Upper lobe of left lung (tissue), 6 donors: Measurements from ENCODE around the gene FBLN5. TPM values are rescaled to one million over a fixed set of nuclear protein-coding genes. Genes with fewer than 3 reads are reported as not detected.

ENCODE experiments used
- ATAC-seq, 2 donors: fragments of 200-7000 bp; cut with Tn5 transposase; one replicate each; pipeline ENCODE4 v1.9.1; 2022; ENCODE audit warnings: mild to moderate bottlenecking in 2 of 2, moderate library complexity in 2 of 2; ENCODE audit not compliant: low FRiP score in 2 of 2
- DNase-seq, 2 donors: peaks; one replicate each; pipeline ENCODE4 v3.0.0-alpha.2; 2019 to 2020
- H3K27ac ChIP-seq, 4 donors: fragments of 200-600 bp; sonication (generic); one replicate each; pipeline ENCODE4 v1.5.1; 2016 to 2019
- H3K27me3 ChIP-seq, 4 donors: fragments of 200-600 bp; sonication (generic); one replicate each; pipeline ENCODE4 v1.5.1; 2017 to 2019
- H3K36me3 ChIP-seq, 4 donors: fragments of 200-600 bp; sonication (generic); one replicate each; pipeline ENCODE4 v1.5.1; 2016 to 2019
- H3K4me1 ChIP-seq, 4 donors: fragments of 200-600 bp; sonication (generic); one replicate each; pipeline ENCODE4 v1.5.1; 2018 to 2019
- H3K4me3 ChIP-seq, 4 donors: fragments of 200-600 bp; sonication (generic); one replicate each; pipeline ENCODE4 v1.5.1; 2017 to 2019; ENCODE audit warnings: mild to moderate bottlenecking in 2 of 4, moderate library complexity in 1 of 4
- H3K9me3 ChIP-seq, 4 donors: fragments of 200-600 bp; sonication (generic); one replicate each; pipeline ENCODE4 v1.5.1; 2018 to 2019
- EP300 ChIP-seq, 4 donors: sonication (generic); formaldehyde crosslinking; IDR thresholded peaks; one replicate each; pipeline ENCODE4 v1.5.1; 2017; ENCODE audit warnings: antibody characterized with exemption in 4 of 4, control low read depth in 2 of 4
- POLR2A ChIP-seq, 4 donors: fragments of 450-650 bp; IDR thresholded peaks; one replicate each; pipeline ENCODE4 v1.5.1; 2016 to 2017; ENCODE audit warnings: antibody characterized with exemption in 4 of 4, mild to moderate bottlenecking in 2 of 4
- POLR2AphosphoS5 ChIP-seq, 2 donors: sonication (generic); formaldehyde crosslinking; IDR thresholded peaks; one replicate each; pipeline ENCODE4 v1.5.1; 2017; ENCODE audit warnings: antibody characterized with exemption in 2 of 2
- WGBS, 2 donors: methylation state at CpG; one replicate each; pipeline ENCODE4 v1.1.5; 2017 to 2018; 5-methylcytosine and 5-hydroxymethylcytosine counted together
- total RNA-seq, 6 donors: library from RNA; depleted of rRNA in 4 of 6; stranded (reverse); fragments of >200 nt in 4 of 6; gene quantifications; one replicate each; pipeline versions ENCODE4 v1.1.0 to v1.2.1, GENCODE V29; 2016 to 2021
- TF ChIP-seq, protein P1 (sequence below), 6 experiments: fragments of 450-650 bp in 4 of 6; fragments of 200-600 bp in 2 of 6; sonication (generic) in 2 of 6; IDR thresholded peaks; one replicate each; pipeline ENCODE4 v1.5.1; 2016 to 2019; ENCODE audit warnings: antibody characterized with exemption in 6 of 6
- donor health status: DM: no; HTN: no; CAD: no; lungs with moderate emphysema.
- donor health status: DM: no; HTN: yes; CAD: no; lungs with severe emphysema.

The FBLN5 gene
- total RNA-seq, 6 donors from 2014 or later = 53.8 to 196 (median 133) TPM

GRCh38 chr14:91866061-91866460, 81.4 kb downstream of the FBLN5 start:
- H3K9me3 ChIP-seq = no peaks in the 10 kb centered on the region
- 20 to 39% methylated on average over 2 of the region's 2 CpGs for WGBS, 2 donors
- H3K4me3 ChIP-seq = peak overlapping the region in 2 of 4 donors; percentile 31 to 35
- DNase-seq (no peak), ATAC-seq (no peak)
- H3K4me1 ChIP-seq = peaks cover 0 to 32% (median 18%) of the 10 kb centered on the region in 4 donors
- peaks cover 0 to 6% (median 0%) of the 10 kb centered on the region in 4 donors for H3K36me3 ChIP-seq
- H3K27ac ChIP-seq = peak overlapping the region in 2 of 4 donors; percentile 40 to 47
- H3K27me3 ChIP-seq = no peaks in the 10 kb centered on the region
- TF ChIP-seq POLR2AphosphoS5 (IDR thresholded peaks at IDR 0.05) = no peak
- no peak for TF ChIP-seq EP300 (IDR thresholded peaks at IDR 0.05)
- TF ChIP-seq, protein P1, sequence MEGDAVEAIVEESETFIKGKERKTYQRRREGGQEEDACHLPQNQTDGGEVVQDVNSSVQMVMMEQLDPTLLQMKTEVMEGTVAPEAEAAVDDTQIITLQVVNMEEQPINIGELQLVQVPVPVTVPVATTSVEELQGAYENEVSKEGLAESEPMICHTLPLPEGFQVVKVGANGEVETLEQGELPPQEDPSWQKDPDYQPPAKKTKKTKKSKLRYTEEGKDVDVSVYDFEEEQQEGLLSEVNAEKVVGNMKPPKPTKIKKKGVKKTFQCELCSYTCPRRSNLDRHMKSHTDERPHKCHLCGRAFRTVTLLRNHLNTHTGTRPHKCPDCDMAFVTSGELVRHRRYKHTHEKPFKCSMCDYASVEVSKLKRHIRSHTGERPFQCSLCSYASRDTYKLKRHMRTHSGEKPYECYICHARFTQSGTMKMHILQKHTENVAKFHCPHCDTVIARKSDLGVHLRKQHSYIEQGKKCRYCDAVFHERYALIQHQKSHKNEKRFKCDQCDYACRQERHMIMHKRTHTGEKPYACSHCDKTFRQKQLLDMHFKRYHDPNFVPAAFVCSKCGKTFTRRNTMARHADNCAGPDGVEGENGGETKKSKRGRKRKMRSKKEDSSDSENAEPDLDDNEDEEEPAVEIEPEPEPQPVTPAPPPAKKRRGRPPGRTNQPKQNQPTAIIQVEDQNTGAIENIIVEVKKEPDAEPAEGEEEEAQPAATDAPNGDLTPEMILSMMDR (IDR thresholded peaks at IDR 0.05) = no peak
- TF ChIP-seq POLR2A (IDR thresholded peaks at IDR 0.05) = no peak

DNA sequence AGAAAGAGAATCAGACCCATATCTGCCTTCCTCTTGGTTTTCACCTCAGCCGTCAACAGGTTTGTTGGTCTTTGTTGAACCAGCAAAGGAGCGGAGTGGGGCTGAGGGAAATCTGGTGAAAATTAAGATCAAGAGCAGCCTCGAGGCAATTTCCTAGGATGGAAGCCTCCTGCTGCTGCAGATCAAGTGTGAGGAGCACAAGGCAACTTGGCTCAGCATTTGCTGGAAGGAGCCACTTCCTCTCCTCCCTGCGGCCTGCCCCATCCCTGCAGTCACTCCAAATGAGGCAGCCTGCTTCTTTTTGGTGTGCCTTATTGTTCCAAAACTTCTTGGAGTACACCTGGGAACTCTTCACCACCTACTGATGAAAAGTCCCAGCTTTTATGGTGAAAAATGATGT, 85.1 kb downstream of the FBLN5 start:
- DNase-seq = no peak
- 77 to 80% methylated on average over 4 of the region's 4 CpGs for WGBS, 2 donors
- H3K4me3 ChIP-seq = no peak overlapping the region
- H3K9me3 ChIP-seq = no peaks in the 10 kb centered on the region
- no peaks in the 10 kb centered on the region for H3K27me3 ChIP-seq
- no peaks in the 10 kb centered on the region for H3K36me3 ChIP-seq
- peaks cover 0 to 23% (median 11%) of the 10 kb centered on the region in 4 donors for H3K4me1 ChIP-seq
- TF ChIP-seq POLR2AphosphoS5 (IDR thresholded peaks at IDR 0.05) (no peak), EP300 (IDR thresholded peaks at IDR 0.05) (no peak), POLR2A (IDR thresholded peaks at IDR 0.05) (no peak)
- TF ChIP-seq, protein P1 (IDR thresholded peaks at IDR 0.05) = no peak
- no peak for ATAC-seq
- no peak overlapping the region for H3K27ac ChIP-seq

DNA sequence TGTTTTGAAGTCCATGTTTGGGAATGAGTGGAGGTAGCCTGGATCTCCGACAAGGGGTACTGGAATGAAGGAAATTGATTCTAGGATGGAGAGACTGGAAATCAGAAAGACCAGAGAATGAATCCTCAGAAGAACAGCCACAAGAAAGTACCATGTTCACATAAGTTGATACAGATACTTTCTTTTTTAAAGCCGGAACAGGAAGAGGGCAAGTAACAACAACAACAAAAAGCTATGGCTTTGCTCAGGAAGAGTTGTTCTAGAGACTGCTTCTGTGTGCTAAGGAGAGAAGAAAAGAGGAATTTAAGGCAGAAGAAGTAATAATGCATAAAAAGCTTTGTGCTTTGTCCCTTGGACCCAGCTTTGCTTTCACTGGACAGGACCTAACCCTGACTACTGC, 86.4 kb downstream of the FBLN5 start:
- no peak overlapping the region for H3K4me3 ChIP-seq
- 71 to 77% methylated on average over 2 of the region's 2 CpGs for WGBS, 2 donors

GRCh38 chr14:91860238-91860637, 87.3 kb downstream of the FBLN5 start:
- no peak for DNase-seq
- no peak for TF ChIP-seq POLR2AphosphoS5 (IDR thresholded peaks at IDR 0.05)
- TF ChIP-seq POLR2A (IDR thresholded peaks at IDR 0.05) = no peak
- TF ChIP-seq, protein P1 (IDR thresholded peaks at IDR 0.05) = no peak
- no peak for TF ChIP-seq EP300 (IDR thresholded peaks at IDR 0.05)
- Histone ChIP-seq H3K27me3 (no peaks in the 10 kb centered on the region), H3K36me3 (no peaks in the 10 kb centered on the region), H3K9me3 (no peaks in the 10 kb centered on the region), H3K4me3 (no peak overlapping the region), H3K27ac (no peak overlapping the region), H3K4me1 (peaks cover 0 to 8% (median 4%) of the 10 kb centered on the region in 4 donors)
- ATAC-seq = no peak

More for the DNA sequence above, 86.4 kb downstream of the FBLN5 start:
- H3K27me3 ChIP-seq = no peaks in the 10 kb centered on the region
- no peak for TF ChIP-seq EP300 (IDR thresholded peaks at IDR 0.05)
- TF ChIP-seq POLR2AphosphoS5 (IDR thresholded peaks at IDR 0.05) = no peak
- no peak for TF ChIP-seq POLR2A (IDR thresholded peaks at IDR 0.05)
- TF ChIP-seq, protein P1 (IDR thresholded peaks at IDR 0.05) = no peak
- no peak for DNase-seq
- H3K27ac ChIP-seq = peak overlapping the region in 1 of 4 donors; percentile 17
- no peak for ATAC-seq
- H3K9me3 ChIP-seq = no peaks in the 10 kb centered on the region
- H3K4me1 ChIP-seq = peaks cover 0 to 12% (median 5%) of the 10 kb centered on the region in 4 donors
- no peaks in the 10 kb centered on the region for H3K36me3 ChIP-seq
